Activated CD8-positive, alpha-beta memory T cell treated with anti-CD3 and anti-CD28 coated beads for 36 hours (primary cell): Measurements from ENCODE around the gene HPSE. TPM values are rescaled to one million over a fixed set of nuclear protein-coding genes. Genes with fewer than 3 reads are reported as not detected.
"Not testable (repeated sequence)": the region's sequence is repeated elsewhere in the genome, so short reads cannot be mapped to it uniquely, and the experiment has no call there.

Experiments
- CTCF ChIA-PET: fragments of 350-600 bp; sonication (Branson Sonifier 250); formaldehyde crosslinking; loops from one replicate; lab custom pipeline; 2021; ENCODE audit warnings: antibody characterized with exemption; lab: Charles Lee
- POLR2A ChIA-PET: fragments of 350-600 bp; sonication (Branson Sonifier 250); formaldehyde crosslinking; loops from one replicate; lab custom pipeline; 2021; ENCODE audit warnings: antibody characterized with exemption; lab: Charles Lee
- total RNA-seq, 2 experiments: library from RNA; stranded (reverse); gene quantifications; one replicate each; pipeline ENCODE4 v1.2.3, GENCODE V29; 2021

Gene HPSE
- total RNA-seq, 2 experiments from 2014 or later: 7.1 to 7.6 TPM

GRCh38 chr4:83340692-83341343 lies 6.2 kb upstream of the HPSE start:
- ChIA-PET POLR2A (no interaction called here), CTCF (interaction anchor here (1.1 kb wide), 1 partner anchor 16 kb away, joined by 4 read pairs; no protein-coding TSS in a partner anchor)

GRCh38 chr4:83339573-83339972 lies 4.9 kb upstream of the HPSE start:
- POLR2A ChIA-PET: no interaction called here

GRCh38 chr4:83335701-83336100 lies 1.1 kb upstream of the HPSE start:
- ChIA-PET POLR2A (no interaction called here), CTCF (interaction anchor here (0.9 kb wide), 1 partner anchor 21 kb away, joined by 3 read pairs; no protein-coding TSS in a partner anchor)

More at GRCh38 chr4:83339573-83339972, 4.9 kb upstream of the HPSE start:
- CTCF ChIA-PET: no interaction called here

- ChIA-PET CTCF (no interaction called here), POLR2A (no interaction called here)
Measured at GRCh38 chr4:83331956-83332355, 2.7 kb downstream of the HPSE start.

DNA sequence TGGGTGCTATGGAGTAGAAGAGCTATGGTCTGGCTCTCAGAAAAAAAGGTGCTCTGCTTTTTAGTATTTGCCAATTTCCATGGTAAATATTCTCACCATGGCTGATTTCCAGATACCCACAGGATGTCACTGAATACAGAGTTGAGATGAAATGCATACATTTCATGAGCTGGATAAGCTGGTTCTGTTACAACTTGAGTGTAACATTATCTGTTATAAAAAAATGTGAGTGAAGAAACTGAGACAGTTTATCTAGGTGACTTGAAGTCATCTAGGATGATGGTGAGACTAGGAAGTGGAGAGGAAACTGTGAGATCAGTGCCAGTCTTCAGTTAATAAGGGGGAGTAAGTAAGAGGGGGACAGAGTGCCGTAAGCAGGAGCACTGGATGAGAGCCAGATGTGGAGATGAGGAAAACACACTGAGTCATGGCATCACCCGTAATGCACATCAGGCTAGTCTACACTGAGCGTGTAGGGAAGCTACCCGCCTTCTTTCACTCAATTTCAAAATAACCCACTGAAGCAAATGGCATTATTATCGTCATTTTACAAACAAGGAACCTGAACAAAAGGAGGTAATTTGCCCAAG lies 5.0 kb downstream of the HPSE start:
- ChIA-PET CTCF (no interaction called here), POLR2A (no interaction called here)

DNA sequence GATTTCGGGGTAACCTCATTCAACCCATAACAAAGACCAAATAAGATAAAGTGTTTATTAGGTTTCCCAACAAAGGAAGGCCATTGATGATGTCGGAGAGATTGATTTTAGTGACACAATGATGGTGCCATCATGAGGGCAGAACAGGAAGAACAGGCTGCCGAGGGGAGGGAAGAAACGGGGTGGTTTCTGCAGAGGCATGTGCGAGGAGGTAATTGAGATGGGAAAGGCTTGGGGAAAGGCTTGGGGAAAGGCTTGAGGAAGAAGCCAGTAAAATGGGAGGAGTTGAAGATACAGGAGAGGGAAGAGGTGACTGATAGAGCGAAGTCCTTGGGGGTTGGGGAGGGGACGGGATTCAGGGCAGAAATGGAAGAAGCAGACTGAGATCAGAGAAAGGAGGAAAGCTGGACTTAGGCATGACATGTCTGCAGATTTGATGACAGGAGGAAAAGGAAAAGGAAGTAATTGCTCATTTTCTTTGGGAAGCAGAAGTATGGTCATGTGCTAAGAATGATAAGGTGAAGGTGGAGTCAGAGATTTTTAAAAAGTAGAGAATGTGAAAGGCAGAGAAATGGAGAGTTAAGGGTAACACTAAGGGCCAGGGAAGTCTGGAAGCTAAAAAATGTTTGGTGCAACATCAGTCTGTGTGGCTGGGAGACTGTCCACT lies 6.0 kb downstream of the HPSE start:
- CTCF ChIA-PET: no interaction called here
- POLR2A ChIA-PET: no interaction called here

- CTCF ChIA-PET: no interaction called here
- POLR2A ChIA-PET: no interaction called here
Measured at GRCh38 chr4:83326546-83326945, 8.1 kb downstream of the HPSE start.

DNA sequence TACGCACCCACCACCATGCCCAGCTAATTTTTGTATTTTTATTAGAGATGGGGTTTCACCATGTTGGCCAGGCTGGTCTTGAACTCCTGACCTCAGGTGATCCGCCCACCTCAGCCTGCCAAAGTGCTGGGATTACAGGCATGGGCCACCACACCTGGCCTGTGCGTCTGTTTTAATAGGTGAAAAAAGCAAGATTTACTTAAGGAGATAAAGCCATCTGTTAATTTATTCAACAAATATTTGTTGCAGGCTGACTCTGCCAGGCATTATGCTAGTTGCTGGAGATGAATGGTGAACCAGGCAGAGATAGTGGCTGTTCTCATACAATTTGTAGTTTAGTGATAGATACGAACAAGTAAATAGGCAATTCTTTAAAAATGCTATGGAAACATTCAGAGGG lies 9.3 kb downstream of the HPSE start:
- CTCF ChIA-PET, POLR2A ChIA-PET: not testable (repeated sequence)

- POLR2A ChIA-PET: interaction anchor here (0.7 kb wide), 1 partner anchor 38 kb away, joined by 3 read pairs; the partner anchor contains the start of gene COQ2
Measured at GRCh38 chr4:83323136-83323535, 11.5 kb downstream of the HPSE start.

DNA sequence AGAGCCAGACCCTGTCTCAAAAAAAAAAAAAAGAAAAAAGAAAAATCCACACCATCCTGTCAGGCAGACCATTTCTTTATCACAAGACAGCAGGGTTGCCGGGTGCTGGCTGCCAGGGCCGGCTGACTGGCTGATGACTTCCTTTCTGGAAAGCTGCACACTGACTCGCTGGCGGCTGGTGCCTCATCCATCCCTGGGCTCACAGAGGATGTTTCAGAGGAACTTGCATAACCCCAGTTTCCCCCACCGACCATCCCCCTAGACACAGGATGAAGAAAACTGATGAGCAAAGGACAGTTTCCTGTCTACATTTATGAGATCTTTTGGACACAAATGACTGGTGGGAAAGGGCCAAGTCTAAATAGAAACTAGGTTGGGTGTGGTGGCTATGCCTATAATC lies 14.1 kb downstream of the HPSE start:
- ChIA-PET POLR2A (no interaction called here), CTCF (interaction anchor here (0.9 to 1.0 kb wide), 2 partner anchors 18 to 34 kb away, joined by 3 read pairs; no protein-coding TSS in a partner anchor)

More at GRCh38 chr4:83323136-83323535, 11.5 kb downstream of the HPSE start:
- CTCF ChIA-PET: no interaction called here

- CTCF ChIA-PET: interaction anchor here (0.7 kb wide), 2 partner anchors 170 to 723 kb away, joined by 3 to 4 read pairs; no protein-coding TSS in a partner anchor
- POLR2A ChIA-PET: no interaction called here
Measured at GRCh38 chr4:83318666-83319065, 16.0 kb downstream of the HPSE start.

DNA sequence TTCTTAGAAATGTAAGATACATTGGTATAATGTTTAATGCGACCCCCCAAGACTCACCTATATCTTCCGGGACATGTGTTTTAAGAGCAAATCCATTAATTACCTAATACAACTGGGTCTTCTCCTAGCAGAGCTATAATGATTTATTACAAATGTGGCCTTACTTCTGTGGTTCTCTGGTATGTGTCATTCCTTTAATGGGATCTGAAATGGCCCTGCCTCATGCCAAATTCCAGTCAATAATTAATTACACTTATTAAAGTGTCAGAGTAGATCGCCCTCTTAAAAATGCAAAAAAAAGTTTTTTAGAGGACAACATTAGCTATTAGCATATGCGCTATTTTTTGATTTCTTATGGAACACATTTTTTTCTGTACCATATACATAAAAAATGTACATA lies 17.0 kb downstream of the HPSE start:
- ChIA-PET CTCF (no interaction called here), POLR2A (no interaction called here)

DNA sequence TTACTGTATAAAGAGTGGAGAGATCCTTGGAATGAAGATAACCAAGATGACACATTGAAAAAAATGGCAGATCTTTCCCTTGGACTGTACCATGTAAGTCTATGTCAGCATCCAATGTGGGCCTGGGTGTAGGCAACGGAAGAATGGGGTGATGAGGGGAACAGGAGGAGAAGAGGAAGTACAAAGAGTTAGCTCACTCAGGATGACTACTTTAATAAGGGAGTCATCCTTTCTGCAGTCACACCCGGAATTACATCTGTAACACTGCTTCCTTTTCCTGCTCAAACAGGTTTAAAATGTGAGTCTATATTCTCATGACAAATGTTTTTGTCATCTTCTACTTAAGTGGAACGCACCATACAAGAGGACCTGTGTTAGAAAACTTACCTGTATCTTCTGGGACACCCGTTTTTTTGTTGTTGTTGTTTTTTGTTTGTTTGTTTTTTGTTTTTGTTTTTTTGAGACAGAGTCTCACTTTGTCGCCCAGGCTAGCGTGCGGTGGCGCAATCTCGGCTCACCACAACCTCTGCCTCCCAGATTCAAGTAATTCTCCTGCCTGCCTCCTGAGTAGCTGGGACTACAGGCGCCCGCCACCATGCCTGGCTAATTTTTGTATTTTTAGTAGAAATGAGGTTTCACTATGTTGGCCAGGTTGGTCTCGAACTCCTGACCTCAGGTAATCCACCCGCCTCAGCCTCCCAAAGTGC lies 18.0 kb downstream of the HPSE start:
- ChIA-PET POLR2A (no interaction called here), CTCF (interaction anchor here (0.7 kb wide), 1 partner anchor 17 kb away, joined by 3 read pairs; no protein-coding TSS in a partner anchor)

DNA sequence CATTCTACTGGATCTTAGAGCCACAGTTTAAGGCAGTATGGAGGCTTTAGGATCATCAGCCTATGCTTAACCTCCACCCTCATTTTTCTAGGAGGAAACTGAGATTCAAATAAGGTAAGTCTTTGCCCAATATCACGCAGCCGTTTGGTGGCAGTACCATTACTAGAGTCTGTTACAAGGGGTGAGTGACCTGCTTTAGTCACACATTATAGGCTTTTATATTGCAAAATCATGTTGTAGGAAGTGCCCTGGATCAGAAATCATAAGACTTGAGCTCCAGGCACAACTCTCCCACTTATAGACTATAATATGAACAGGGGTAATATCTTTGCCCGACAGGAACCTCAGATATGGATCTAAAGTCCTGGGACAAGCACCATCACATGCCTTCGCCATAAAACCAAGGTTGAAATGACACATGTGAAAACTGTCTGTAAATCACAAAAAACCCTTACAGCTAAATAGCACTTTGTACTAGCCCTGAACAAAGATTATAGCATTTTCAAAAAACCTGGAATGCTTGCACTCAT lies 19.2 kb downstream of the HPSE start:
- CTCF ChIA-PET: no interaction called here
- POLR2A ChIA-PET: no interaction called here

- ChIA-PET POLR2A (no interaction called here), CTCF (no interaction called here)
Measured at GRCh38 chr4:83308672-83309071, 26.0 kb downstream of the HPSE start.

- ChIA-PET POLR2A (no interaction called here), CTCF (no interaction called here)
Measured at GRCh38 chr4:83307920-83308319, 26.7 kb downstream of the HPSE start.

DNA sequence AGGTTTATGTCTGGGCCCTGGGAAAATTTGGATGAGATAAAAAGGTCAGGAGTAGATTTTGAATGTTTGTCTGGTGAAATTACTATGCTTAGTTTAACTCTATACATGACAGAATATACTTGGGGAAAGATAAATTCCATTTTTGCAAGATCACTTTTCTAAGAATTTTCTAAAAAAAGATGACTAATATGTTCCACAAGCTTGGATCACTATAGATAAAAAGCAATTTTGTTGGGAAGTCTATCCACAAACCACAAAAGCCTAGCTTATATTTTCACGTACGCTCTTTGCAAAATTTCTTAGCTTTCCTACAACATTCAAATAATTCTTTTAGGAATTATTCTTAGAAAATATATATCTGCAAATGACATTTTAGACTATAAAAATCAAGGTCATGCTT lies 29.5 kb downstream of the HPSE start:
- ChIA-PET POLR2A (no interaction called here), CTCF (no interaction called here)

DNA sequence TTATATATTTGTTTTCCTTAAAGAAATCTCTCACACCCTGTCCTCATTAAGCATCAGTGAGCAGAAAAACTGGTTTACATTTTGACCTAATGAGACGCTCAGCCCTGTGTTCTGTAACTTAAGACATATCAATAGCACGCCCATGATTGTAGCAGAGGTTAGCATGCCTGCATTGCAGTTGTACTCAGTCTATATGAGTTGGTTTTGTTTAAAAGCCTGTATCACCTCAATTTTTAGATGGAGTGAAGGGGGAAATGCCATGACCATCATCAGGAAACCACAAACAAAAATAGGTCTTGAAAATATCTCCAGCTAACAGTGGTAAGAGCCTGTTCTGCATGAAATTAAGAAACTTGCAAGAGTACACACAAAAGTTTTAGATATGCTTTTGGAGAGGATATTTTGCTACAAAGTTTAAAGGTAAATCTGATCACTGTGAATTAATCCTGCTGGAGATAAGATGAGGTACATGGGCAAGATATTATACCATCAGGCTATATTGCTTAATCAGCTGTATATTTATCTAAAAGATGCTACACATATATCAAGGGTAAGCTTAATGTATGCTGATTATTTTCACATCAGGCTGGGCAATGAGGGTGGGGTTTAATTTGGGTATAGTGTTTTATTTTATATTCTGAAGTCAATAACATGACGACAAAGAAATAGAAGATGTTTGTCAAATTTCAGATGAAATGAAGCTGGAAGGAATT lies 36.9 kb downstream of the HPSE start:
- ChIA-PET CTCF (interaction anchor here (0.6 kb wide), 1 partner anchor 298 kb away, joined by 4 read pairs; no protein-coding TSS in a partner anchor), POLR2A (no interaction called here)
